COLO829 (cell line): Measurements from ENCODE around the gene CUTA.

ENCODE experiments used
- DNase-seq: peaks from one replicate; pipeline ENCODE4 v3.0.0; 2012; ENCODE audit warnings: low spot score

CUTA gene

GRCh38 chr6:33439956-33440648 lies 22.2 kb upstream of the CUTA start:
- no peak for DNase-seq

GRCh38 chr6:33438978-33439594 lies 21.2 kb upstream of the CUTA start:
- no peak for DNase-seq

GRCh38 chr6:33437666-33438065 lies 19.8 kb upstream of the CUTA start:
- no peak for DNase-seq

- no peak for DNase-seq
Observed at GRCh38 chr6:33434961-33435360, 17.1 kb upstream of the CUTA start.

- DNase-seq = no peak
Observed at GRCh38 chr6:33433544-33434191, 15.8 kb upstream of the CUTA start.

- no peak for DNase-seq
Observed at GRCh38 chr6:33433001-33433543, 15.2 kb upstream of the CUTA start.

- no peak for DNase-seq
Observed at GRCh38 chr6:33432546-33432945, 14.6 kb upstream of the CUTA start.

GRCh38 chr6:33431880-33432541 lies 14.1 kb upstream of the CUTA start:
- DNase-seq = no peak

GRCh38 chr6:33430991-33431879 lies 13.3 kb upstream of the CUTA start:
- peak; percentile 83 for DNase-seq

- no peak for DNase-seq
Observed at GRCh38 chr6:33430334-33430733, 12.4 kb upstream of the CUTA start.

GRCh38 chr6:33429750-33430052 lies 11.8 kb upstream of the CUTA start:
- DNase-seq = no peak

- DNase-seq = no peak
Observed at GRCh38 chr6:33428966-33429749, 11.3 kb upstream of the CUTA start.

GRCh38 chr6:33428224-33428965 lies 10.5 kb upstream of the CUTA start:
- DNase-seq = peak; percentile 67

GRCh38 chr6:33427585-33428223 lies 9.8 kb upstream of the CUTA start:
- peak; percentile 42 for DNase-seq

- DNase-seq = peak; percentile 22
Observed at GRCh38 chr6:33426590-33427511, 8.9 kb upstream of the CUTA start.

GRCh38 chr6:33425668-33426577 lies 8.0 kb upstream of the CUTA start:
- peak; percentile 94 for DNase-seq

GRCh38 chr6:33424855-33425667 lies 7.2 kb upstream of the CUTA start:
- DNase-seq = no peak
